Activated naive CD4-positive, alpha-beta T cell treated with Interleukin-2 at 50 U/mL for 16 hours (primary cell): ENCODE data around the gene TOMM70.

Experiments used
- DNase-seq: peaks from one replicate; pipeline ENCODE4 v3.0.0-alpha.2; 2020

TOMM70 gene

GRCh38 chr3:100411091-100411982, 10.4 kb upstream of the TOMM70 start:
- DNase-seq = no peak

GRCh38 chr3:100407977-100408532, 7.2 kb upstream of the TOMM70 start:
- DNase-seq = no peak

- DNase-seq = no peak
Measured at GRCh38 chr3:100407164-100407563, 6.3 kb upstream of the TOMM70 start.

- no peak for DNase-seq
Measured at GRCh38 chr3:100404250-100404548, 3.3 kb upstream of the TOMM70 start.

GRCh38 chr3:100403362-100404249, 2.7 kb upstream of the TOMM70 start:
- DNase-seq = no peak

GRCh38 chr3:100402891-100403290, 2.0 kb upstream of the TOMM70 start:
- no peak for DNase-seq

- no peak for DNase-seq
Measured at GRCh38 chr3:100402256-100402655, 1.4 kb upstream of the TOMM70 start.

- peak; percentile 58 for DNase-seq
Measured at GRCh38 chr3:100401674-100402041, 769 bp upstream of the TOMM70 start.

GRCh38 chr3:100400419-100400779, 490 bp downstream of the TOMM70 start:
- peak; percentile 57 for DNase-seq

GRCh38 chr3:100399341-100400071, 1.4 kb downstream of the TOMM70 start:
- peak; percentile 2 for DNase-seq

- no peak for DNase-seq
Measured at GRCh38 chr3:100396967-100397366, 3.9 kb downstream of the TOMM70 start.

- DNase-seq = no peak
Measured at GRCh38 chr3:100395679-100396431, 5.0 kb downstream of the TOMM70 start.

GRCh38 chr3:100389025-100389424, 11.9 kb downstream of the TOMM70 start:
- DNase-seq = no peak

- DNase-seq = no peak
Measured at GRCh38 chr3:100386437-100387074, 14.3 kb downstream of the TOMM70 start.

GRCh38 chr3:100384733-100385525, 16.0 kb downstream of the TOMM70 start:
- no peak for DNase-seq

GRCh38 chr3:100376301-100376700, 24.6 kb downstream of the TOMM70 start:
- no peak for DNase-seq

GRCh38 chr3:100374521-100374920, 26.4 kb downstream of the TOMM70 start:
- DNase-seq = no peak

GRCh38 chr3:100370756-100371155, 30.1 kb downstream of the TOMM70 start:
- no peak for DNase-seq

GRCh38 chr3:100368441-100368840, 32.4 kb downstream of the TOMM70 start:
- DNase-seq = no peak

- no peak for DNase-seq
Measured at GRCh38 chr3:100366424-100366823, 34.5 kb downstream of the TOMM70 start.

- no peak for DNase-seq
Measured at GRCh38 chr3:100364421-100364820, 36.5 kb downstream of the TOMM70 start.
